HT-29 (cell line): ENCODE measurements around the gene MRTFA. TPM values are rescaled to one million over a fixed set of nuclear protein-coding genes. Genes with fewer than 3 reads are reported as not detected.
"Not testable (repeated sequence)": the region's sequence is repeated elsewhere in the genome, so short reads cannot be mapped to it uniquely, and the experiment has no call there.

ENCODE experiments used
- DNase-seq: peaks from one replicate; pipeline ENCODE4 v3.0.0-alpha.2; 2015; ENCODE audit warnings: low spot score
- total RNA-seq: library from RNA; depleted of rRNA; stranded (reverse); fragments of >200 nt; shearing (Covaris generic); gene quantifications from 2 replicates; pipeline ENCODE4 v1.2.3, GENCODE V29; 2014

The MRTFA gene
- total RNA-seq, 1 experiment from 2014 or later, result 26.1 TPM

- DNase-seq, result no peak
Measured at GRCh38 chr22:40557972-40558371, 78.5 kb downstream of the MRTFA start.

DNA sequence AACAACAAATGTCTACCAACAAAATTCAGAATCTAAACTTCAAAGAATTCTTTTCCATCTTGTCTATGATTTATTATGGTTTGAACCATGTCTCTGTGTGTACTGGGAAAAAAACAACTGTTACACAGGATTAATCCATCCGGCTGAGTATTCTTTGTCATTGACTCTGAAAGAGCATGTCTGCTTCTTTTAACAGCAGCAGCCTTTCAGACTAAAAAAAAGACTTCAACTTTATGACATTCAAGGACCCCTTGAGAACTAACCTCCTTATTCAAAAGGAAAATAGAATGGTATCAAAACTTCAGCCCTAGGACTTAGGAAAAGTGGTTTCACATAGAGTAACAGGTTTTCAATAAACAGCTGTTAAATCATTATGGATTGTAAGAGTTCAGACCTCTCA lies 79.9 kb downstream of the MRTFA start:
- DNase-seq, result no peak

DNA sequence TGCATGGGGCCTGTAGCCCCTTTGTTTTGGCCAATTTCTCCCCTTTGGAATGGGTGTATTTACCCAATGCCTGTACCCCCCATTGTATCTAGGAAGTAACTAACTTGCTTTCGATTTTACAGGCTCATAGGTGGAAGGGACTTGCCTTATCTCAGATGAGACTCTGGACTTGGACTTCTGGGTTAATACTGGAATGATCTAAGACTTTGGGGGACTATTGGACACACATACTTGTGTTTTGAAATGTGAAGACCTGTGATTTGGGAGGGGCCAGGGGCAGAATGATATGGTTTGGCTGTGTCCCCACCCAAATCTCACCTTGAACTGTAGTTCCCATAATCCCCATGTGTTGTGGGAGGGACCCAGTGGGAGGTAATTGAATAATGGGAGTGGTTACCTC lies 82.5 kb downstream of the MRTFA start:
- DNase-seq, result not testable (repeated sequence)

DNA sequence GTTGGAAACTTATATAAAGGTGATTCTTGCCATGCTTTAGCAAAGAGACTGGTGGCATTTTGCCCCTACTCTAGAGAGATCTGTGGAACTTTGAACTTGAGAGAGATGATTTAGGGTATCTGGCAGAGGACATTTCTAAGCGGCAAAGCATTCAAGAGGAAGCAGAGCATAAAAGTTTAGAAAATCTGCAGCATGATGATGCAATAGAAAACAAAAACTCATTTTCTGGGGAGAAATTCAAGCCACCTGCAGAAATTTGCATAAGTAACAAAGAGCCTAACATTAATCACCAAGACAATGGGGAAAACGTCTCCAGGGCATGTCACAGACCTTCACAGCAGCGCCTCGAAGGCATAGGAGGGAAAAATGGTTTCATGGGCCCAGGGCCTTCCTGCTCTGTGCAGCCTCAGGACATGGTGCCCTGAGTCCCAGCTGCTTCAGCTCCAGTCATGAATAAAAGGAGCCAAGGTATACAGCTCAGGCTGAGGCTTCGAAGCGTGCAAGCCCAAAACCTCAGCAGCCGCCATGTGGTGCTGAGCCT lies 83.4 kb downstream of the MRTFA start:
- DNase-seq, result no peak

DNA sequence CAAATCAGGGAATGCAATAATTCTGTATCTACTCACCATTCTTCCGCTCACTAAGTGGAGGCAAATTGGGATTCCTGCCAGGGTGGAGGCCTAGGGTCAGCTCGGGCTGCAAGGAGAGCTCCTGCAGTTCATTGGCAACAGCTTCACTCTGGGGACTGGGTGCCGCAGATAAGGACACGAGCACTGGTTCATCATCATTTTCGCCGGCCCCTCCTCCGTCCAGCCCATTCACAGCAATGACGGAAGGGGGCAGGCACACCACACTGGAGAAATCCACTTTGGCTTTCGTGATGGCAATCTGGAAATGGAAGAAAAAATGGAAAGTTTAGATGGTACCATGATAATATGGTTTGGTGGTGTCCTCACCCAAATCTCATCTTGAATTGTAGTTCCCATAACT lies 84.4 kb downstream of the MRTFA start:
- no peak for DNase-seq

- no peak for DNase-seq
Measured at GRCh38 chr22:40547729-40548143, 88.8 kb downstream of the MRTFA start.

GRCh38 chr22:40544758-40545157 lies 91.8 kb downstream of the MRTFA start:
- no peak for DNase-seq

GRCh38 chr22:40542821-40543540 lies 93.5 kb downstream of the MRTFA start:
- no peak for DNase-seq

DNA sequence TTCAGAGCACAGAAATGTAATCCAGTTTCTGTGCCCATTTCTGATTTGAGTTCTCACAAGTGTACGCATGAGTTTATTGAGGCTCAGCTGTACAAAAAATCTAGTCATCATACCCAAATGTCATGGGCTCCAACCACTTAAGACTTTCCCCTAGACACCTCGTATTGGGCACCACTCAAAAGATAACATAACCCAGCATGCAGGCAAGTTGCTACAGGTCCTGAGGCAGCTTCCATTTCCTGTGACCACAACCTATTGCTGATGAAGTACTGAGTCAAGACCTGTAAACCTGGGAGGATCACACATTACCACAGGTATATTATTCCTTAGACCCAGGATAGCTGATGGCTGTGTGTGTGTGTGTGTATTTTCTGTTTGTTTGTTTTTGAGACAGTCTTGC lies 95.2 kb downstream of the MRTFA start:
- DNase-seq, result no peak

DNA sequence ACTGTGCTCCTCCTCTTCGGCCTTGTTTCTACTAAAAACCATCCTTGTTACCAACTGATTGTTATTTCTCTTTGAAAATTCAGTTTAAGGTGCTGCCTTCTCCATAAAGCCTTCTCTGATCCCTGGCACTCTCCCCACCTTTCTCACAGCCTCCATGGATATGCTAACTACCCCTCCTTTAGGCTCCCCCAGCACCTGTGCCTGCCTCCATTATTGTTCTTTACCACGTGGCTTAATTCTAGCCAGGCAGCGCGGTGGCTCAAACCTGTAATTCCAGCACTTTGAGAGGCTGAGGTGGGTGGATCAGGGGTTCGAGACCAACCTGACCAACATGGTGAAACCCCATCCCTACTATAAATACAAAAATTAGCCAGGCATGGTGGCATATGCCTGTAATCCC lies 96.3 kb downstream of the MRTFA start:
- DNase-seq, result no peak

- not testable (repeated sequence) for DNase-seq
Measured at GRCh38 chr22:40536149-40536548, 100.4 kb downstream of the MRTFA start.

DNA sequence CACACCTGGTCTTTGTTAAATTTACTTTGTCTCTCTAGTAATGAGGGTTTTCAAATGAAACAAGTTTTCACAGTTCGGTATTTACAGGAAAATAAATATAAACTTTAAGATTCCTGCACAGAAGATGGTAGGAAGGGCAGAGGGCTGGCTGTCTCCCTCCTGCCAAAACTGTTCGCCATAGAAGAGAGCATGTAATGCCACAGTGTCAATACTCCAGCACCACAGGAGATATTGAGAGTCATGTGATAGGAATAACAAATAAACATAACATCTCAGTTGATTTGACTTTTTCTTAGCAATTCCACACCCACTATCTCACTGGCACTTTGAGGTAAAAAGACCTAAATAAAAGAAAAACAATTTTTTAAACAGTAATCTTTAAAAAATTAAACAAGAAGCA lies 100.9 kb downstream of the MRTFA start:
- DNase-seq, result no peak

DNA sequence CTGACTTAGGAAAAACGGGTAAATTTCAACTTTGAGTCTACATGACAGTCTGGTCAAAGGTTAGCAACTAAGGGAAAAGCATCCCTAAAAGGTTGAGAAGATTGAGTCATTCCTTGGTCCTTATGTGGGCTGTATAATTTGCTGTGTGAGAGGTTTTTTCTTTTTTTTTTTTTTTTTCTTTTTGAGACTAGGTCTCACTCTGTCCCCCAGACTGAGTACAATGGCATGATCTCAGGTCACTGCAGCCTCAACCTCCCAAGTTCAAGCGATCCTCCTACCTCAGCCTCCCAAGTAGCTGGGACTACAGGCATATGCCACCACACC lies 101.4 kb downstream of the MRTFA start:
- peak; percentile 8 for DNase-seq

DNA sequence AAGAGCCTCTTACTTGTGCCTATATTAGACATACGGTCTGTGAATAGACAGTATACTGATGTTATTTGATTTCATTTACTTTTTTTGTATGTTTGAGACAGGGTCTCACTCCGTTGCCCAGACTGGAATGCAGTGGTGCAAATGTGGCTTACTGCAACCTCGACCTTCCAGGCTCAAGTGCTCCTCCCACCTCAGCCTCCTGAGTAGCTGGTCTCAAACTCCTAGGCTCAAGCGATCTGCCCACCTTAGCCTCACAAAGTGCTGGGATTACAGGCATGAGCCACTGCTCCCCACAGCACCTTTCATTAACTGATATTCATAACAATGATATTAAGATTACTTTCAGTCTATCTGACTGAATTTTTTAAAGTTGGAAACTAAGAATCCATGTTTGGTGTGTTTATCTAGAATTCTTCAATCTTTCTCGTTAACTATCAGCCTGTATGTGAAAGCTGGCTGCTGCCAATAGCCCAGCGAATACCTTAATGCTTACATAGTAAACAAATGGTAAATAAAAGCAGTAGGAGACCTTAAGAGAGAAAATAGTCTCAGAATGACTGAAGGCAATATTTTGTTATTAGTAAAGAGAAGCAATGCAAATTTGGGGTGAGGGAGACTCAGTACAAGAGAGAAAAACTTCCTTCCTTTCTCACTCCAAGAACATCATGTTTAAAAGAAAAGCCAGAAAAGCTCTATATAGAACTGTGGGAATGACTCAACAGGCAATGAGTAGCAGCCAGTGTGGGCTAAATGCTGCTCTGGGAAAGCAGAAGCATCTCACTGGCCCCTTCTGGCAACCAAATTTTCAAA lies 101.9 kb downstream of the MRTFA start:
- no peak for DNase-seq

GRCh38 chr22:40533712-40534378 lies 102.7 kb downstream of the MRTFA start:
- DNase-seq, result peak; percentile 29

DNA sequence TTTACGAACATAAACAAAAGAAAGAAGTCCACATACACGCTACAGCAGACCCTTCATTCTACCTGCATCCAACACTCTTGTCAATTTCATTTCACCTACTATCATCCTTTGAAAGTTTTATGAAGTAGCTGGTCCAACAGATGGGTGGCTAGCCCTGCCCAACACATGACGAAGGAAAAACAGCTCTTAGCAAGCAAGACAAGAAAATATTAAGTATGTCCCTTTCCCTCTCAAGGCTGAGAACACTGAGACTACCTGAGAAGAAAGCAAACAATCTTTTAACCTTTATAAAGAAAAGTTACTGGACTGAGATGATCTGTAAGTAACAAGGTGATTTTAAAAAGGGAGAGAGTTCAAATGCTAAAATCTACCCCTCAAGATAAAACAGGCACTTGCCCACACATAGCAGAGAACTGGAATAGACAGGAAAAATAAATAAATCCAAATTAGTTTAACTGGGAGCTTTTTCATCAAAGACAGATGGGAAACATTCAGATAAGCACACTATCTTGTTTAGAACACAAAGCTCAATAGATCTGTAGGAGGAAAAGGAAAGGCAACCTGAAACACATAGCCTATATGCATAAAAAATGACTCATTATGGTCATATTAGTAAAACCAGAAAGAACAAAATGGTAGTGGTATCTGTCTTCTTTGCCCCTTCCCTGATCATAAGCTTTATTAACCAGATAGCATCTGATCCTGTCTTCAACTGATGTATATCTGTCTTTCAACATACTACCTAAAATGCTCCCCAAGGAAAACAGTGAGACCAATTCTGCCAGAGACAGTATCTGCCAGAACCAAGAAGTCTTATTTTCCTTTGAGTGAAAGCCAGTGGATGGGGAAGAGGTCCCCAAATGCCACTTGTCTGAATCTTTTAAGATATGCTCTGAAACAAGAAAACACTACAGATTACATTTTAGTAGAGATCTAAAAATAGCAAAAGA lies 104.3 kb downstream of the MRTFA start:
- DNase-seq, result no peak

- DNase-seq, result not testable (repeated sequence)
Measured at GRCh38 chr22:40530391-40530790, 106.1 kb downstream of the MRTFA start.

DNA sequence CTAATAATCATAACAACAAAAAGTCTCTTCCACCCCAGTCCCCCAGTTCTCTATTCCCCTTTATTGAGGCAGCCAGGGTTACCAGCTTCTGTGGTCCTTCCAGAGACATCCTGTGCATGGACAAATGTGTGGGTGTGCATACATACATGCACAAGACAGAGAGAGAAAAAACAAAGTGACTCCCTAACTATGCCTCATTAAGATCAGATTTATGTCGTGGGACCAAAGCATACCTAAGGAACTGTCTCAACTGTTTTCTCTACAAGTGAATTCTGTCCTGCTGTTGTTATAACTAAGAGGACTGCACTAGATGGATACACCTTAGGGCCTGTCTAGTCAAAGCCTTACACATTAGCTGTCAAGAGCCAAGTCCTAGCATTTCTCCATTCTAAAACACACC lies 106.7 kb downstream of the MRTFA start:
- no peak for DNase-seq

DNA sequence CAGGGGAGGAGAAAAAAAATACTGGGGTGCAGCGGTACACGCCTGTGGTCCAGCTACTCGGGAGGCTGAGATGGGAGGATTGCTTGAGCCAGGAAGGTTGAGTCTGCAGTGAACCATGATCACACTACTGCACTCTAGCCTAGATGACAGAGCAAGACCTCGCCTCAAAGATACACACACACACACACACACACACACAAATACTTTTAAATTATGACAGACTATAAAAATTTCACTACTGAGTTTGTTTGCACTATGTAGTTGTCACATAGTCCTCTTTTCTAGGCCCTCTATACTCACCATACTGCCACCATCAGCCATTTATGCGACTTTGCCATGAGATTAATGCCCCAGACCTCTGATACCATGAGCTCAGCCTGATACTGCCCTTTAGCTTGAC lies 109.6 kb downstream of the MRTFA start:
- no peak for DNase-seq

DNA sequence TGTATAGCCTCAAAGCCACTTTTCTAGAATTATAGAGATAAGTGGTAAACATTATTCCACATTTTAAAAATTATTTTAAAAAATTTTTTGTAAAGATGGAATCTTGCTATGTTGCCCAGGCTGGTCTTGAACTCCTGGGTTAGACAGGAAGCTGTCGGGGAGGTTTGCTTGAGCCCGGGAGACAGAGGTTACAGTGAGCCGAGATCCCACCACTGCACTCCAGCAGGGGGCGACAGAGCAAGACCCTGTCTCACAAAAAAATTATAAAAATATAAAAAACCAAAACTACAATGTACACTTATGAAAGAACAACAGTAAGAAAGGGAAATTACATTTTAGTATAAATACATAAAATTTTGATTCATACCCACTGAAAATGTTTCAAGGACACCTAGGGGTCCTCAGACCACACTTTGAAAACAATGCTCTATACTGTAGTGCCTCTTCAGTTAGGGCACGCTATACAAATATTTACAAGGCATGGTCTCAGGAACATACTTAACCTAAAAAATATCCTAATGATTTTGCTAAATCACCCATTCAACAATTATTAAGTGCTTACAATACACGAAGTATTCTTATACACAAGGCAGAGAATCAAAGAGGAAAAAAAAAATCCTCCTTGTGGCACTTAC lies 111.2 kb downstream of the MRTFA start:
- peak; percentile 21 for DNase-seq
